ENCODE data around the gene NPAS2.
A peak's percentile ranks its signal among the peaks of the same experiment; 100 is the strongest.

NPAS2 gene

DNA sequence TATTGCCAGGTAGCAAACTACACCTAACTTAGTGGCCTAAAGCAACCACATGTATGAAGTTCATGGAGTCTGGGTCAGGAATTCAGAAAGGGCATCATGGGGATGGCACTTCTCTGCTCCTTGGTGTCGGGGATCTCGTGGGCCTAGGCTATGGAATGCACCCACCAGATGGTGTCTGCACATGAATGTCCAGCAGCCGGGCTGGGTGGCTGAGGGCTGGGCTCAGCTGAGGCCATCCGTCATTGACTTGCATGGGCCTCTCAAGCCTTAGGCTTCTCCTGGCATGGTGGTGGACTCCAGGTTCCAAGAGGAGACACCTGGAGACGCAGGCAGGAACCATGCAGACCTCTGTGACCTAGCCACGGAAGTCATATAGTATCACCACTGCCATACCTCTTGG lies 156.1 kb downstream of the NPAS2 start:
- DNase-seq, result no peak

DNA sequence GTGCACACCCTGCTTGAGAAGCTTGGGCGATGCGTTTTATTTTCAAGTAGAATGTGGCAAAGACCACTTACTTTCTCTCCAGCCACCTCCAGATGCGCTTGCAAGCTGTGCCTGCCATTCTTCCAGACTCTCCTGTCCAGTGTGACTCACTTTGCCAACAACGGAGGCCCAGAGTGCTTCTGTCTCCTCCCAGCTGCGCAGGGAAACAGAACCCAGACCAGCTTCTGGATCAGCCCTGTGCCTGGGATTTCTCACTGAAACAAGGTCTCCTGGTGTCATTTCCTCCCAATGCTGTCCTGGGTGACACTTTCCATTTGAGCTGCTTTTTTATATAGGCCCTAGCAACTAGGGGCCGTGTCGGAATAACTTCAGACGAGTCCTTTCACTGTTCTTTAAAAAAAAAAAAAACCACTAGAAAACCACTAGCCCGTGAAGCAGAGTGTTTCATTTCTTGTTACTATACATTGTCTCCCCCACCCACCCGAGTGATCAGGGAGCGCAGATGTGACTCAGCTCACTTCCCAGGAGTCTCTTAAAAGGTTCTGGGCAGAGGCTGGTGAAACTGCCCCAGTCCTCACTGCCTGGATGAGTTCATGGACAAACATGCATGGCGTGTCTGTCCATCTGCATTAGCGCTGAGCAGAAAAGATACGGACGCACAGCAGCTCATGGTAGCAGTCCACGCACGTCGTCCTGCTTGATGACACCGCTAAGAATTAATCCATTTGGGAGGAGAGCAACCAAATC lies 156.9 kb downstream of the NPAS2 start:
- DNase-seq, result no peak

DNA sequence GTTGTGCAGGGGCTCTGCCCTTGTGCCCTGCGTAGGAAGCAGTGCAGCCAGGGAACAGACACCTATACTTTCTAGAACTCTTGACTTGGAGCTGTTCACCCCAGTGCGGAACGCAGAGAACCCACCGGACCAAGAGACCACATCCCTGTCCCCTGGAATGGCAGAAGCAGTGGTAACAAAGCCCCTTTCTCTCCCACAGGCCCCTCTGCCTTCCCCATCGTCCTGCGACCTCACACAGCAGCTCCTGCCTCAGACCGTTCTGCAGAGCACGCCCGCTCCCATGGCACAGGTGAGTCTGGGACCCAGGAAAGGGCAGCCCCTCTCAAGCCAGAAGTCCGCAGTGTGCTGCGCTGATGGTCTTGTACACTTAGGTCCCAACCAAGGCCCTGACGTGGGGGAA lies 157.6 kb downstream of the NPAS2 start:
- no peak for DNase-seq

DNA sequence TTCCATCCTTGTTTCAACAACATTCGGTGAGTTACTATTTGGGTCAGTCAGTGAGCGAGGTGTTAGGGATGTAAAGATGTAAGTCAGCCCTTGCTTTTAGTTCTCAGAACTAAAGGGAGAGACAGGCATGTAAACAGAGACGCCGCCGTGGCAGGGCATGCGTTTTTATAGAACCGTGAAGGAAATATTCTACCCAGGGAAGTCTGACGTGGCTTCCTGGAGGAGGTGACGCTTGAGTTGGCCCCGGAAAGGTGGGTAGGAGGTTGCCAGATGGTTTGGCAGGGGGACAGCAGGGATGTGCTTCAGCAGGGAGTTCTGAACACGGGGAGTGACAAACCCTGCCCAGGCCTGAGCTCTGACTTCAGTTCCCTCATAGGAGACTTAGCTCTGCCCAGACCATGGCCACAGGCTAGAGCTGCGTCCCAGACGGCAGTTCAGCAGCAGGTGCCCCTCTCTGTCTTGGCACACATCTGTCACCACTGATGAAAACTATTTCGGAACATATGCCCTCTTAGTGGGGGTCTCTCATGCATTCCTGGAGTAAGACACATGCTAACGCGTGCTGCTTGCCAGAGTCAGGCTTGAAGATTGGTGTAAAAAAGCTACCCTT lies 158.7 kb downstream of the NPAS2 start:
- DNase-seq, result no peak

DNA sequence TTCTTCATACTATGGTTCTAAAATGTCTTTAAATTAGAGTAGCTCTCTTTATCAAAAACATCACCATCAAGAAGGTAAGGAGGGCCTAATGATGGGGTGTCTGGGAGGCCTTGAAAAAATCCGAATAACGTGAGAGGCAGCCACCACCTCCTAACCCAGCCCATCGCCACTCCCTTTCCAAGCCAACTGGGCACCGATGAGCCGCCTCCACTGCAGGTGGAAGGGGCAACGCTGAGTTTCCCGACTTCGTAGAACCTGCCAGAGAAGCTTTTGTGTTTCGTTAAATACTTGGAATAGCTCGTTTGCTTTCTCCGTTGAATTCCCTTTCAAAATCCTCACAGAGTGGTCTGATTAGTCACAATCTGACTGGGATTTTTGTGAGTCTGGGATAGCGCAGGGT lies 160.1 kb downstream of the NPAS2 start:
- DNase-seq, result no peak

DNA sequence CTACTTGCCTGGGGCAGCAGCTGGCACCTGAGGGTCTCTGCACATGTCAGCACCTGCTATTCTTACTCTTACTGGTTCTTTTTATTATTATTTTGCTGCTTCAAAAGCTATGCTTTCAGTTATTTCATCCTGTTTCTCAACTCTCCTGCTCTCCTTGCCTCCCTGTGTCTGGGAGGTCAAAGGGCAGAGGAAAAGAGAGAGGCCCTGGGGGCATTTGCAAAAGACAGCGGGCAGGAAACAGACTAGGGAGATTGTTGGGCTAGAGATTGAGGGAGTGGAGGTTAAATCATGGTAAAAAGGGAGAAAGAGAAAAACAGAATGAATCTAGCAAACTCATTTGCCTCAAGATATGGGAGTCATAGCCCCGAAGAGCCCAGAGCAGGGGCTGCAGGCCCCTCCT lies 161.1 kb downstream of the NPAS2 start:
- no peak for DNase-seq

DNA sequence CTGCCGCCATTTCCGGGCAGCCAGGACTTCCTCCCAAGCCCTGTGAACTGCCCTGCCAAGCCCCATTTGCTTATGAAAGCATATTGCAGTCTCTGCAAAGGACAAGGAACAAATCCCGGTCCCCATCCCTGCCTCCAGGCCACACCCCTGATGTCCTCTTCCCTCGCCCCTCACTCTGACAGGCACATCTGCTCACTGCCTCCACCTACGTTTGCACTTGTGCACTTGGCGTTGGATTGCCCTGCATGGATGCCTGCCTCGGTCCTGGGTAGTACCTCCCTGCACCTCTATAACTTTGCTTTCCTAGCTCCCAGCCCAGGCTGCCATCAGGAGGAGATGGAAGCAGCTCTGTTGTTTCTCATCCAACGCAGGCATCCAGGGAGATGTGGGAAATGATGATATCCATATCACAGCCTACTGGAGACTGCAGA lies 162.5 kb downstream of the NPAS2 start:
- no peak for DNase-seq

DNA sequence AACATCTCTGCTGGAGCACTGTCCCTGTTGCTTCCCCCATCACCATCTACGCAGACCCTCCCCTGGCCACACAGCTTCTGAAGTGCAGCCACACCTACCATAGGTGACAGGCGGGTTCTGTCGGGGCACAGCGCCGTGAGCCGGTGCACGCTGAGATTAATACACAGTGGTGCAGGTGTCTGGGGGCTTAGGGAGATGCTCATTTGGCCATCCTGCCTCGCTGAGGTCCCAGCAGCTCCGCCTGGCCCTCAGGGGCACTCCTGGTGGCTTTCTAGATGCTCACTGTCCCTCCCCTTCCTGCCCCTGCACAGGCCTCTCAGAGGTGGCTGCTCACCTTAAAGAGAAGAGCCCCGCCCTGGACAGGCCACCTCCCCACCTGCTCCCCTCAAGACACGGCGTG lies 163.3 kb downstream of the NPAS2 start:
- no peak for DNase-seq

DNA sequence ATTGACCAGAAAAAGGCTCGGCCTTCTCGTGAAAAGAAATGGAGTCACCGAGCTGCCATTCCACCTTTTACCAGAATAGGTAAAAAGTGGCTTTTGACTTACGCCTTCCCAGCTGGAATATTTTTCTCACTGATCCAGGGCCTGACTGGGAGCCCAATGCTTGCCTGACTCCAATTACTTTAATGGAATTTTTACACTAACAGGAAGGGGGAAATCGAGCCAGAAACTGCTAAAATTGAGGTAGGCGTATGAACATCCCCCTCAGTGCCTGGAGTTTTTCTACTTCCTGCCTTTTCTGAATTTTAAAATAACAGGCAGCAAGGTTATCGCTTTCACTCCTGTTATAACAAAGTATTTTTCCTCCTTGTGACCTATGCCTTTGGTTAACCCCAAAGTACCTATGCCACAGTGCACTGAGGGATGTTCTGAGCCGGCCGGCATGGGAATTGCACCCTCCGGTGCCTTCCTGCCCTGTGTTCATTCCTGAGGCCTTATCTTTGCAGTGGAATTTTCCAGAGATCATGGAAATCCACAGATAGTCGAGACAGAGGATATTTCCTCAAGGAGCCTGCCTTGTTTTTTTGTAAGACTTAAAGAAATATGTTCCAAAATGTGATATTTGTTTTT lies 163.9 kb downstream of the NPAS2 start:
- DNase-seq, result no peak

DNA sequence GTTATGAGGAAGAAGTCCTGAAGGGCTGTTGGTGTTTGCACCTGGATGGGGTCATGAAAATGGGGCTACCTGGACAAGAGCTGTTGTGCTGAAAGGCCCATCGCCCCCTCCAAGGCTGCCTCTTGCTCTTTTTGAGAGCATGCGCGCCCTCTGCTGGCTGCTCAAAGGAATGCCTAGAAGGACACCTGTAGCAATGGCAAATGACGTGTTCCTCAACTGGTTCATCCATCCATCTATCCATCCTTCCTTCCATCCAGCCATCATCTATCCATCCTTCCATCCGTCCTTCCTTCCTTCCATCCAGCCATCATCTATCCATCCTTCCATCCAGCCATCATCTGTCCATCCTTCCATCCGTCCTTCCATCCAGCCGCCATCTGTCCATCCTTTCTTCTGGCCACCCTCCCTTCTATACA lies 165.0 kb downstream of the NPAS2 start:
- peak; percentile 42 to 68 for DNase-seq

DNA sequence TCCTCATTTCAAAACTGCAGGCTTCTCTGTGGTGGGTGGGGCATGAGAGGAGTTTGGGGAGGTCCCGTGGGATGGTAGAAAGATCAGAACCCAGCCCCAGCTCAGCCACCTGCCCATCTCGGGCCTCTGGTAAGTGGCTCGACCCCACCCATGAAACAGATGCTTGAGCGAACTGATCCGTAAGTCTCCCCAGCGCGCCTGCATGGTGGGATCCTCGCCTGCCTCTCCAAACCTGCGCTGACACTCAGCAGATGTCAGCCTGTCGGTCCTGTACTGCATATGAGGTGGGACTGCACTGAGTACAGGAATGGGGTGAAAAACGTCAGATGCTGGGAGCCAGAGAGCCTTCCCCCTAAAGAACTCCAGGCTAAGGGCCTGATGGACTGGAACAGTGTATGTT lies 166.2 kb downstream of the NPAS2 start:
- DNase-seq, result no peak

DNA sequence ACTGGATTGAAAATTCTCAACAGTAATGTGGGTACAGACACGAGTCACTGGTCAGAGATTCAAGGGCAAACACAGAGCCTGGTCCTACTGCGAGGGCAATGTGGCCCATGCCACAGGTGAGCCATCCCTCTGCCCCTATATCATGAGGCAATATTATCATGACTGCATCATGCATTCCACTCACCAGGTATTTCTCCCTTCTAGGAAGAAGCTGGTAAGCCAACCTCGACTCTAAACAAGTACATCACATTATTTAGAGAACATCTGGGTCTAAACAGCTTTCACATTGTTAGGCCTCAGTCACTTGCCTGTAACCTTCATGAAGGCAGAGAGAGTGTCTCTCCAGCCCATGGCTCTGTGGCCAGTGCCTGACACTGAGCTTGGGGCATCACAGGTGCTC lies 167.6 kb downstream of the NPAS2 start:
- DNase-seq, result no peak

DNA sequence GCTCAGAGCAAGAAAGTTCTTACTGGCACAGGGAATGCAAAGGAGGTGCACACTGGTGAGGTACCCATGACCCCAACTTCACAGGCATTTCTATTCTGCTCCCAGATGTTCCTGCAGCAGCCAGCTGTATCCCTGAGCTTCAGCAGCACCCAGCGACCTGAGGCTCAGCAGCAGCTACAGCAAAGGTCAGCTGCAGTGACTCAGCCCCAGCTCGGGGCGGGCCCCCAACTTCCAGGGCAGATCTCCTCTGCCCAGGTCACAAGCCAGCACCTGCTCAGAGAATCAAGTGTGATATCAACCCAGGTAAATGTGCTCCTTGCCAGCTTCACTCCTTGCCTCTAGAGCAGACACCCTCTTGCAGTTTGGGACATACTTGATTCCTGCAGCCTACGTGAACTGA lies 168.0 kb downstream of the NPAS2 start:
- DNase-seq, result no peak

DNA sequence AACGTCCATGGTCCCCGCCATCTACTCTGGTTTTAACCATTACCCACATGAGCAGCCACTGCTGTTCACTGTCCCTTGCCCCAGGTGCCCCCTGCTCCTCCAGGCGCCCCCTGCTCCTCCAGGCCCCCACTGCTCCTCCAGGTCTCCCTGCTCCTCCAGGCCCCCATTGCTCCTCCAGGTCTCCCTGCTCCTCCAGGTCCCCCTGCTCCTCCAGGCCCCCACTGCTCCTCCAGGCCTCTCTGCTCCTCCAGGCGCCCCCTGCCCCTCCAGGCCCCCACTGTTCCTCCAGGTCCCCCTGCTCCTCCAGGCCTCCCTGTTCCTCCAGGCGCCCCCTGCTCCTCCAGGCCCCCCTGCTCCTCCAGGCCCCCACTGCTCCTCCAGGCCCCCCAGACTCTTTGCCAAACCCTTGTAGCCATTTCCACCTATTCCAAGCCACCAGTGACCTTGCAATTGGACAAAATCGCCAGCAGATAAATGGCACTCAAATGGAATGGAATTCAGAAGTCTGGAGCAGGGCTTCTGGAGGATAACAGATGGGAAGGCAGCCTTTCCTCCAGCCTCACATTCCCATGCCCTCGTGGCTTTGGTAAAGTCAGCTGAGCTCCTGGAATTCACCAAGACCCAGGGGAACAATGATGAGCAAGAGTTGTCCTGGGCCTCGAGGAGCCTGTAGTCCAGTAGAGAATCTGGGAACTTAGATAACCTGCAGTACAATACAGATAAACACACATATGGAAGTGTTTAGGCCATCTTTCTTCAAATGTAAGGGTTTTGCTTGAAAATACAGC lies 168.9 kb downstream of the NPAS2 start:
- DNase-seq, result no peak

DNA sequence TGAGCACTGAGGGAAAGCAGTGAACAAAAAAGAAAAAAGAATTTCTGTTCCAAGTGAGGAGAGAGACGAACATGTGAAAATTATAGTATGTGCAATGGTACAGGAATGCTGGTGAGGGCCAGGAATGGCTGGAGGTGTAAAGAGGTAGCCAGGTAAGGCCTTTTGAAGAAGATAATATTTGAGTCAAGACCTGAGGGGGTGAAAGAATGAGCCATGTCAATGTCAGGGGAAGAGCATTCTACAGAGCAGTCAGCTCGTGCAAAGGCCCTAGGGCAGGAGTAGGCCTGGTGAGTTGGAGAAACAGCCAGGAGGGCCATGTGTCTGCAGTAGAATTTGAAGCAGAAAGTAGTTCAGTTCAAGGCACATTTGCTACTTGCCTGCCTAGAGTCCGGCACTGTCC lies 169.7 kb downstream of the NPAS2 start:
- DNase-seq, result no peak

DNA sequence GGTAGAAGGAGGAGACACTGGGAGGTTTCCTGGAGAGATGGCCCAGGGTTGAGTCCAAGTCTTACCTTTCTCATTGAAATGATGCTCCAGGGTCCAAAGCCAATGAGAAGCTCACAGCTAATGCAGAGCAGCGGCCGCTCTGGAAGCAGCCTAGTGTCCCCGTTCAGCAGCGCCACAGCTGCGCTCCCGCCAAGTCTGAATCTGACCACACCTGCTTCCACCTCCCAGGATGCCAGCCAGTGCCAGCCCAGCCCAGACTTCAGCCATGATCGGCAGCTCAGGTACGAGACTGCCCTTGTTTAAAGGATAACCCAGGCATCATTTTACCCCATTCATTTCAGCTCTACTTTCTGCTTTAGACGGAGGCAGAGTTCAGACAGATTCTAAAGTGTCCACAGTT lies 170.2 kb downstream of the NPAS2 start:
- no peak for DNase-seq

DNA sequence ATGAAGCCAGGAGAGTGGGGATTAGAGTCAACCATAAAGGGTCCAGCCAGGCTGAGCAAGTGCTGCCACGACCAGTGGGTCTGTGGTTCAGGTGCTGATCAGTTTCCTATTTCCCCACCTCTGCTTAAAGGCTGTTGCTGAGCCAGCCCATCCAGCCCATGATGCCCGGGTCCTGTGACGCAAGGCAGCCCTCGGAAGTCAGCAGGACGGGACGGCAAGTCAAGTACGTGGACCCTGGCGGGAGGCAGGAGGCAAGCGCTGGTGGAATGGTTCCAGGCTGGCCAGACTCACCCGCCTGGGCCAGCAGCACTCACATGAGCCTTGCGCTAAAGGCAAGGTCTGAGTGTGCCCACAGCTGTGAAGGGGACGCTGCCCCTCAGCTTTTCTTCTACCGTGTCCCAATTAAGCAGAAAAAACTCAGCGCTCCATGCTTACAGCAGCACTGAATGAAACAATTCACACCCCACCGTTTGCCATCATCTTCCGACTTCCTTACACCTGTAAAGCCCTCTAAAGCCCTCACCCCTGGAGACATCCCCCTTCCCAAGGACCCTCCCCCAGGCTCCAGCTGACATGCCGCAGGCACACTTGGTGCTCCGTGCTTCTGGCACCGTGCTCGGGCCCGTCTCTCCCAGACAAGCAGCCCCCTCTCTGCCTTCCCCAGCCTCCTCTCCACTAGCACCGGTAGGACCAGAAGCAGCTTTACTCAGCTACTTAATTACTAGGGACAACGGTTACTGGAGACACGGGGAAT lies 170.9 kb downstream of the NPAS2 start:
- no peak for DNase-seq

DNA sequence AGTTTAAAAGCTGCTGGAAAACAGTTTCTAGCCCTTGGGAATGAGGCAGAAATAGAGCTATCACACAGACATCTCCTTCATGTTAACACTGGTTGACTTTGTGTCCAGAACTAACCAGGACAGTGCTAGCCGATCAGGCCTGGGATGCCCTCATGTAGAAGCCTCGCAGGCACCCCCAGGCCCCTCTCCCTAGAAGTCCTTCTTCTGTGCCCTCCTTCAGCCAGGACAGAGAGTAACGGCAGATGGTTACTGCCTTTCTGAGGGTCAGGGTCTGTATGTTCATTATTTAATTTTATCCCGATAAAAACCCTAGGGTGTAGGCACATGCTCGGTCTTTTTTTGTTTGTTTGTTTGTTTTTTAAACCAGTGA lies 171.4 kb downstream of the NPAS2 start:
- DNase-seq, result no peak

DNA sequence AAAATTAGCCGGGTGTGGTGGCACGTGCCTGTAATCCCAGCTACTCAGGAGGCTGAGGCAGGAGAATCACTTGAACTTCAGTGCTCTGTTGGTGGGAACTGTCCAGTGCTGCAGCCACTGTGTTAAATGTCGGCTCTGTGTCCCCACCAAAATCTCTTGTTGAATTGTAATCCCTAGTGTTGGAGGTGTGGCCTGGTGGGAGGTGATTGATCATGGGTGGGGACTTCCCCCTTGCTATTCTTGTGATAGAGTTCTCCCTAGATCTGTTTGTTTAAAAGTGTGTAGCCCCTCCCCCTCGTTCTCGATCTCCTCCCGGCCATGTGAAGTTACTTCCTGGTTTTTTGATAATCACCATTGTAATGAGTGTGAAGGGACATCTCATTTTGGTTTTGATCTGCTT lies 172.3 kb downstream of the NPAS2 start:
- DNase-seq, result no peak

DNA sequence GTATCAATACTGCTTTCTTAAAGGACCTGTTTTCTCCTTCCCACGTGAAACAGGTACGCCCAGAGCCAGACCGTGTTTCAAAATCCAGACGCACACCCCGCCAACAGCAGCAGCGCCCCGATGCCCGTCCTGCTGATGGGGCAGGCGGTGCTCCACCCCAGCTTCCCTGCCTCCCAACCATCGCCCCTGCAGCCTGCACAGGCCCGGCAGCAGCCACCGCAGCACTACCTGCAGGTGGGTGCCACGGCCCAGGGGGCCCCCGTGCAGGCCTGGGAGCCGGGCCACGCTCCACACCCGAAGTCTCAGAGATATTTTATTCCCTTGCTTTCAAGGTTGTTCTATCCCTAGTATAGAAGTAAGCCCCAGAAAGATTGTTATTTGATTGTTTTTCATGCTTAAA lies 173.4 kb downstream of the NPAS2 start:
- no peak for DNase-seq

DNA sequence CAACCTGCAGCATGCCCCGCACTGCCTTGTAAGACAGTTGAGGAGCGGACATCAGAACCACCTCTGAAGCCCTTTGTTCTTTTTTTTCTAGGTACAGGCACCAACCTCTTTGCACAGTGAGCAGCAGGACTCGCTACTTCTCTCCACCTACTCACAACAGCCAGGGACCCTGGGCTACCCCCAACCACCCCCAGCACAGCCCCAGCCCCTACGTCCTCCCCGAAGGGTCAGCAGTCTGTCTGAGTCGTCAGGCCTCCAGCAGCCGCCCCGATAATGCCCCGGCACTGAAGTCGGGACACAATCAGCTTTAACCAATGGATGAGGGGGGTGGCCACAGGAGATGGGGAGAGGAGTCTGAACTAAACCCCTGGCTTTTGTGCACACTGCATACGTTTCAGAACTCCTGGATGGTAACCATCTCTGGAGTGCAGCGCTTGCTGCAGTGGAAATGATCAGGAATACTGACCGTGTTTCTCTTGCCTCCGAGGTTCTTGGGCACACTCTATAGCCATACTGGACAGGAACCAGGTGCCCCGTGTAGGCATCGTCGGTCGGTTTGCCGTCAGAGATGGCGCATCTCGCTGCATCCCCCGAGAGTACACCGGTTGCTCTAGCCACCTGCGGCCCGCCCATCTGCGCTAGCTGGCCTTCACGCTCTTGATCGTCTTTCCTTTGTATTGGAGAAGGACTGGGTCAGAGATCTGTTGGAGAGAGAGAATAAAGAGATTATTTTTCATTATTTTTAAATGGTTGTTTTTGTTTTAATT lies 175.6 kb downstream of the NPAS2 start:
- DNase-seq, result no peak
